GM12872 (cell line): ENCODE results near the gene SQOR.

Experiments
- TF ChIP-seq, protein P1 (sequence below): IDR thresholded peaks from 3 replicates; pipeline ENCODE4 v1.5.1; 2011; ENCODE audit warnings: low read depth, mild to moderate bottlenecking, low read length, moderate library complexity; ENCODE audit not compliant: insufficient read depth

The SQOR gene

DNA sequence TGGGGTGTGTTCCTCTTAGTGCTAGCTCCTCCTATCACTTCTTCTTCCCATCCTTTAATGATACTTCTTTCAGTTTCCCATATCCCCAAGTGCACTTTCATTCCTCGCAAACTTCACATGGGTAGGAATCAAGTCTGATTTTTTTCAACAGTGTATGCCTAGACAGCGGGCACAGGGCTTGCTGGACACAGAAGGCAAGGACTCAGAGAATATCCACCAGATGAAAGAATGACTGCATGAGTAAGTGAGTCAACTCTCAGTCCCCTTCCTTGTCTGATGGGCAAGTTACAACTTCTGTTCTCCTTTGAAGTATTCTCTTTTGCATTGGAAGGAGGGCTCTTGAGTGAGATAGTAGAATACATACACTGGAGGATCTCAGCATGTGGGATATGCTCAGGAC lies 3.1 kb upstream of the SQOR start:
- TF ChIP-seq, protein P1, sequence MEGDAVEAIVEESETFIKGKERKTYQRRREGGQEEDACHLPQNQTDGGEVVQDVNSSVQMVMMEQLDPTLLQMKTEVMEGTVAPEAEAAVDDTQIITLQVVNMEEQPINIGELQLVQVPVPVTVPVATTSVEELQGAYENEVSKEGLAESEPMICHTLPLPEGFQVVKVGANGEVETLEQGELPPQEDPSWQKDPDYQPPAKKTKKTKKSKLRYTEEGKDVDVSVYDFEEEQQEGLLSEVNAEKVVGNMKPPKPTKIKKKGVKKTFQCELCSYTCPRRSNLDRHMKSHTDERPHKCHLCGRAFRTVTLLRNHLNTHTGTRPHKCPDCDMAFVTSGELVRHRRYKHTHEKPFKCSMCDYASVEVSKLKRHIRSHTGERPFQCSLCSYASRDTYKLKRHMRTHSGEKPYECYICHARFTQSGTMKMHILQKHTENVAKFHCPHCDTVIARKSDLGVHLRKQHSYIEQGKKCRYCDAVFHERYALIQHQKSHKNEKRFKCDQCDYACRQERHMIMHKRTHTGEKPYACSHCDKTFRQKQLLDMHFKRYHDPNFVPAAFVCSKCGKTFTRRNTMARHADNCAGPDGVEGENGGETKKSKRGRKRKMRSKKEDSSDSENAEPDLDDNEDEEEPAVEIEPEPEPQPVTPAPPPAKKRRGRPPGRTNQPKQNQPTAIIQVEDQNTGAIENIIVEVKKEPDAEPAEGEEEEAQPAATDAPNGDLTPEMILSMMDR, result no peak

DNA sequence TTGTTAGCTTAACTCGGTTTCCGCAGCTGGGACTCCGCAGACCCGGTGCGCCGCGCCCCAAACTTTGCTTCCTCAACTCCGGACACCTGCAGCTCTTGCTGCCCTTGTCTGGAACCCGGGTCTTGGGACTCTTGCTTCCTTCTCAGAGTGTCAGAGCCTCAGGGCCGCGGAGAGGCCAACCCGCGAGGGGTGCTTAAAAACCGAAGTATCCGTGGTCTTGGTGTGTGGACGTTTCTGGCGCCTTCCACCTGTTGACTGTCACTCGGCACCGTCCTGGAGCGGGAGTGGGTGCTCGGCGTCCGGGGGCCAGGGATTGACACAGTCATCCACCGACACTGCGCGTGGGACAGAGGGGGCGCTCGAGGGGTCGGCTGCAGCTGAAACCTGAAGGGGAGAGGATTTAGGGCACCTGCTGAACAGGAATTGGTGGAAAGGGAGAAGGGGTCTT lies 386 bp downstream of the SQOR start:
- TF ChIP-seq, protein P1, result peak; percentile 70

DNA sequence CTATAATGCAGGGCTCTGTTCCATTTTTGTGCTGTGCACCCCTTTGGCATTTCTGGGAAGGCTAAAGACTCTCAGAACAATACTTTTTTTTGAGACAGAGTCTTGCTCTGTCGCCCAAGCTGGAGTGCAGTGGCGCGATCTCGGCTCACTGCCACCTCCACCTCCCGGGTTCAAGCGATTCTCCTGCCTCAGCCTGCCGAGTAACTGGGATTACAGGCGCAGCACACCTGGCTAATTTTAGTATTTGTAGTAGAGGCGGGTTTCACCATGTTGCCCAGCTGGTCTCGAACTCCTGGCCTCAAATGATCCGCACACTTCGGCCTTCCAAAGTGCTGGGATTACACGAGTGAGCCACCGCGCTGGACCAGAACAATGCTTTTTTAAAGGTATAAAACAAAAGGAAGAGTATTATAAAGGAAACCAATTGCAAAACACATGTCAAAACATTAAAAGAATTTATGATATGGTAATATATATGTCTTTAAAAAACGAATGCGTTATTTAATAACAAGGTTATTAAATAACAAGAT lies 999 bp downstream of the SQOR start:
- TF ChIP-seq, protein P1, result no peak

DNA sequence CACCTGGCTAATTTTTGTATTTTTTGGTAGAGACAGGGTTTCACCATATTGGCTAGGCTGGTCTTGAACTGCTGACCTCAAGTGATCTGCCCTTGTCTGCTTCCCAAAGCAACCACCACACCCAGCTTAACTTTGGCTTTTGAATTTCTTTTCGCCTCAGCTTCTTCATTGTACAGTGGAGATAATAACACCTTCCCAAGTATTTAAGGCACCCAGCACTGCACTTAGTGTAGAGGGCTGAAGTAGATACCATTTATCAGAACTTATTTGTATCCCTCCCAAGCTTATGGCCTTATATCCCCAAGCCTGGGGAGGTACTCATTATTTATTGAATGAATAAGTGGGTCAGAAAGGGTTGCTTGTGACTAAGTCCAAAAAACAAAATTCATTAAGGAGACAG lies 2.3 kb downstream of the SQOR start:
- TF ChIP-seq, protein P1, result no peak

DNA sequence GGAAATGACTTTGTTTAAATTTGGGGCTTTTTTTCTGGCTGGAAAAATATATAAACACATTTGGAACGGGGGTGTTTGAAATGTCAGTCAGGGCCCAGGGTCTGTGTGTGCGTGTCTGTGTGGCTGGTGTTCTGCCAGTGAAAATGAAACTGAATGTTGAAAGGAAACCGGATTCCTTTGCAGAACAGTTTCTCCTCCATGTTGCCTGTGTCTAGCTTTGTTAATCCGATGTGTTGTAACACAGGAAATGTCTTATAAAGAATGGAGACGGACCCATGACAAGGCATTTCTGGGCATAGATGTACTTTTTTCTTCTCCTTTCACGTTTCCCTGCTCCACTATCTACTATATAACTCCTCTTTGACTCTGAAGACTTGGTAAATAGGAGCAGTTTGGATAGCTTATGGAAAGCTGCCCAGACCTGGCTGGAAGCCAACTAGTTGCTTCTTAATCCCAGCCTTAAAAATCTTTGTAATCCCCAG lies 2.8 kb downstream of the SQOR start:
- TF ChIP-seq, protein P1, result no peak

DNA sequence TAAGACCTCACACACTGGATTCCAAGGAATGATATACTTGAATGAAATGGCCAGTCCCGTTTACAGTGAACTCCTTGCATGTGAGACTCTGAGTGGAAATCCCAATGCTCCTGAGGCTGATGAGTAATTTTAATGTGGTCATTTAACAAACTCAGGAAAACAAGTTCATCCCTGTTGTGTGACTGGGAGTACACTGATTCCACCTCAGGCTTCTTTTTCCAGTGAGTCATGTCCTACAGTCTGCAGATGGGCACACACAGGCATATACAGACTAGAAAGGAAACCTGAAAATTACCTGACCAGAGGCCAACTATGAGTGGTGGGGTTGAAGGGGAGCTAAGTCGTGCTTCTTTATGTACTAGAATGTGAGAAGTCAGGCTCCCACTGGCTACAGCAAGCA lies 5.8 kb downstream of the SQOR start:
- TF ChIP-seq, protein P1, result no peak

DNA sequence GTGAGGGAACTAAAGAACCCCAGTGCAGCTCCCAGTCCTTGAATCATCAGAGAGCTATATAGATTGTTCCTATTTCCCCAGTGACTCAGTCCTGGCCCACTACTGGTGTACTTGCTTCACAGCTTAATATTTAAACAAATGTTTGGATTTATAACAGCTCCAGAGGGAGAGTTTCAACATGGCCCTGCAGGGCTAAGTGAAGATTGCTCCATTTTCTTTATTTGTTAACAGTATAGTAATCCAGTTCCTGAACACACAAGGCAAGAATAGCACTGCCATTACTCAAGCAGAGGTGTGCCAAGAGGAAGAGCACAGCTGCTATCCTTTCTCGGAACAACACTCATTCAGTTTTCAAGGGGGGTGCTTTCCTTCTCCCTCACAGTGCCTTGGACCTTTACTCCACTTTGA lies 6.5 kb downstream of the SQOR start:
- TF ChIP-seq, protein P1, result no peak
